GM12874 (cell line): Measurements from ENCODE around the gene ZAP70.

Experiments
- TF ChIP-seq, protein P1 (sequence below): IDR thresholded peaks from 2 replicates; pipeline ENCODE4 v1.5.1; 2011; ENCODE audit warnings: low read depth, mild to moderate bottlenecking, control low read depth, low read length, moderate library complexity; ENCODE audit not compliant: insufficient read depth

The ZAP70 gene

DNA sequence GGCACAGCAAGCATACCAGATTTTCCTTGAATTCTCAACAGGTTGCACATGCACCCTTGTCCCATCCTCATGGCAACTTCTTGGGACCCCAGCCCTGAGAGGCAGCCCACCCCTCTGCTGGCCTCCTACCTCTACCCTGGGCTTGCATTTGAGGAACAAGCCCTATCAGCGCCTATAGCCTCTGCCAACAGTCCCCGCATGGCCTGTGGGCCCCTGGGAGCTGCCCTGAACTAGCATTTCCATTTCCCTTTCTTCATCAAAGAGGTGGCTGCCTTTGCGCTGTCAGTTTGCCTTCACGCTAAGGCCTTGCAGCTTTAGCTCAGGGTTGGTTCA, 5.4 kb upstream of the ZAP70 start:
- TF ChIP-seq, protein P1, sequence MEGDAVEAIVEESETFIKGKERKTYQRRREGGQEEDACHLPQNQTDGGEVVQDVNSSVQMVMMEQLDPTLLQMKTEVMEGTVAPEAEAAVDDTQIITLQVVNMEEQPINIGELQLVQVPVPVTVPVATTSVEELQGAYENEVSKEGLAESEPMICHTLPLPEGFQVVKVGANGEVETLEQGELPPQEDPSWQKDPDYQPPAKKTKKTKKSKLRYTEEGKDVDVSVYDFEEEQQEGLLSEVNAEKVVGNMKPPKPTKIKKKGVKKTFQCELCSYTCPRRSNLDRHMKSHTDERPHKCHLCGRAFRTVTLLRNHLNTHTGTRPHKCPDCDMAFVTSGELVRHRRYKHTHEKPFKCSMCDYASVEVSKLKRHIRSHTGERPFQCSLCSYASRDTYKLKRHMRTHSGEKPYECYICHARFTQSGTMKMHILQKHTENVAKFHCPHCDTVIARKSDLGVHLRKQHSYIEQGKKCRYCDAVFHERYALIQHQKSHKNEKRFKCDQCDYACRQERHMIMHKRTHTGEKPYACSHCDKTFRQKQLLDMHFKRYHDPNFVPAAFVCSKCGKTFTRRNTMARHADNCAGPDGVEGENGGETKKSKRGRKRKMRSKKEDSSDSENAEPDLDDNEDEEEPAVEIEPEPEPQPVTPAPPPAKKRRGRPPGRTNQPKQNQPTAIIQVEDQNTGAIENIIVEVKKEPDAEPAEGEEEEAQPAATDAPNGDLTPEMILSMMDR: no peak

DNA sequence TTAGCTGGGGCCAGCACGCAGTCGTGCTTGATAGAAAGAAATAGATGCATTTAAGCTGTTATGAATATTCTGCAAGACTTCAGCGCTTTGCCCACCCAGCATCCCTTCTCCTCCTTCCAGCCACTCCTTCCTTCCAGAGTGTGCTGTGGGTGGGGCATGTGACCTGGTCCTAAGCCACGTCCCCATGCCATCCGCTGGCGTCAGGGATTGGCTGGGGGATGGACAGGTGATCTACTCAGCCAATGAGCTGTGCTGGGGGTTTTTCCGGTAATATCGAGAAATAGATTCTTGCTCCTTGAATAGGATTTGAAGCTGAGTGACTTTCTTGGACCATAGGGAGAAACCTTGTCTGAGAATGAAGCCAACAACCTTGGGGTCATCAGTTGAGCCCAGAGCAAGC, 4.8 kb upstream of the ZAP70 start:
- TF ChIP-seq, protein P1: no peak

DNA sequence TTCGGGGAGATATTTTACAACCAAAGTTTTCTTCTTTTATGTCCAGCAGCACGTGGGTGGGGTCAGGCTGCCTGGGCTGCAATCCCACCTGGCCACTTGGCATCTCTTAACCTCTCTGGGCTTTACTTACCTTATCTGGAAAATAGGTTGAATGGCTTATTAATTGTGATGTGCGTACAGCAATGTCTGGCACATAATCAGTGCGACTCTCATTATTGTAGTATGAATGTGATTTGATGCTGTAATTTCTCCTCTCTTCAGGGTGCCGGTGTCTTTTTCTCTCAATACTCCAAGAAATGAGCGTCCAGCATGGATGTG, 2.0 kb upstream of the ZAP70 start:
- TF ChIP-seq, protein P1: no peak

DNA sequence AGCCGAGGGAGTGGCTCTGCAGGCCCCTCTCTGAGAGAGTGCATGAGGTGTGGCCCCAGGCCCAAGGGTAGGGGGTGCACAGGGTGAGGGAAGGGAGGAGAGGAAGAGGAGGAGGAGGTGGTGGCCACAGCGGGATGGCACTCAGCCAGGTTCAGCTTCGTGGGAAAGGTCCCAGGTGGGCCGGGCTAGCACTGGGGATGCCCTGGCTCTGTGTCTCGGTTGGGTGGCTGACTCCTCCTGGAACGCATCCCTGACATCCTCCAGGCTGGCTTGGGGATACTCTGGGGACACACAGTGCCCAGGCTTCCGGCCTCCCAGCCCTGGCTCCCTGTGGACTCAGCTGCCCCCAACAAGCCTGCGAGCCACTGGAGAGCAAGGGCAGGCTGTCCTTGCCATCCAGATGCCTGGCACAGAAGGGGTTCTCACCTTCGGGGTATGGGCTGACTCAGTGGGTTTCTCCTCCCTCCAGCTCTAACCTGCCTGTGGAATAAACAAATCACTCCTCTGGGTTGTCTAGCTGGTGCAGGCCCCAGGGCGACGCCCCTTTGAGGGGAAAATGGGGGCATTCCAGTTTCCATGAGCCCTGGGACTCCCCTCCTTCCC, 582 bp upstream of the ZAP70 start:
- TF ChIP-seq, protein P1: no peak

DNA sequence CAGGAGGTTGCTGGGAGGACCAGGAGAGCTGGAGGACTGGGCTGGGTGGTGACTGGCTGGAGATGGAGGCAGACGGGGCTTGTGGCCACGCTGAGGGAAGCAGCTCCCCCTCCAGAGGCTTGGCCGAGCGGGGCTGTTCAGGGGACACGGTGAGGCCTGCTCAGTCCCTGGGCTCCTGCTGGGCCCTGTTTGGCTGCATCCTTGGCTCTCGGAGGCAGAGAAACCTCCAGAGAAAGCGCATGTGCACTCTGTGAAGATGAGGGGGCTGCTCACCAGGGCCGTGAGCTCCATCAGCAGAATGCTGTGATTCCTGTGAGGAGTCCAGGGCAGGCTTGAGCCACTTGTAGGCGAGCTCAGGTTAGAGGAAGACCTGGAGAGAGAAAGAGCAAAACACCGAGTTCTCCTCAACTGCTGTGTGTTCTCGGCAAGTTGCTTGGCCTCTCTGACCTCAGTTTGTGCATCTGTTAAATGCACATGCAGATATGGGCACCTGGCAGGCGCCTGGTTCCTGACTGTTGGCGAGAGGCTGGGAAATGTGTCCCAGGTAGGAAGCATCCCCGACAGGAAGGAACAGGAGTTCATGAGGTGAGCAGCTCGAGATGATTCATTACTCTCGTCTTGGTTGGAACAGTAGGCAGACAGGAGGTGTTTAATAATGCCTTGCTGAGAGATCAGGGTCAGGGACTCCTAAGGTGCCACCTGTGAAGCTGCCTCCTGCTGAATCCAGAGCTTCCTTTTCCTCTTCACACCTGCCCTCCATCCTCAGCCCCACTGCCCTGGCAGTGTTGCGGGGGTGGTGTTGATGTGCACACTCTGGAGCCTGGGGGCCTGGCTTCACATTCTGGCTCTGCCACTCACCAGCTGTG, 941 bp downstream of the ZAP70 start:
- TF ChIP-seq, protein P1: no peak

DNA sequence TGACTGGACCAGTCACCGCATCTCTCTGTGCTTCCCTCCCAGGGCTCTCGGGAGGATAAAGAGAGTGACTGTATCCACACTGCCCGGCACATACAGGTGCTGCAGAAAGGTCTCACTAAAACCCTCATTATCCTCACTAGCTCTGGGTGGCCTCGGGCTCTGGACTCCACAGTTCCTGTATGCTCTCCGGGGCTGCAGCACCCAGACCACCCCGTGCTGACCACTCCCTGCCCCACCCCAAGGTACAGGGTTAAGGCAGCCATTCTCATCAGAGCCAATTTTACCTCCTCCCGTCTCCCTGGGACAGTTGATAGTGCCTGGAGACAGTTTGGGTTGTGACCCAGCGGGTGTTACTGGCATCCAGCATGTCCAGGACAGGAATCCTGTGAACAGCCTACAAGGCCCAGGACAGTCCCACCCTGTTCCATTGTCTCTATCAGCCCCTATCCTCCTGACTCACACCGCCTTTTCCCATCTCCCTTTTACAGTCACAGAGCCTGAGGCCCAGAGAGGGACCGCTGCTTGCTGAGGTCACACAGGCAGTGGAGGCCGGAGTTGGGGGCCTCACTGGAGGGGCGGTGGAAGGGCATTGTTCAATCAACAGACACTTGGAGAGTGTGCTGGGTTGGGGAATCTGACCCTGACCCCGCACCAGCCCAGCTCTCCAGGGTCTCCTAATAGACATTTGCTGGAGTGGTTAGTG, 1.7 kb downstream of the ZAP70 start:
- TF ChIP-seq, protein P1: no peak

DNA sequence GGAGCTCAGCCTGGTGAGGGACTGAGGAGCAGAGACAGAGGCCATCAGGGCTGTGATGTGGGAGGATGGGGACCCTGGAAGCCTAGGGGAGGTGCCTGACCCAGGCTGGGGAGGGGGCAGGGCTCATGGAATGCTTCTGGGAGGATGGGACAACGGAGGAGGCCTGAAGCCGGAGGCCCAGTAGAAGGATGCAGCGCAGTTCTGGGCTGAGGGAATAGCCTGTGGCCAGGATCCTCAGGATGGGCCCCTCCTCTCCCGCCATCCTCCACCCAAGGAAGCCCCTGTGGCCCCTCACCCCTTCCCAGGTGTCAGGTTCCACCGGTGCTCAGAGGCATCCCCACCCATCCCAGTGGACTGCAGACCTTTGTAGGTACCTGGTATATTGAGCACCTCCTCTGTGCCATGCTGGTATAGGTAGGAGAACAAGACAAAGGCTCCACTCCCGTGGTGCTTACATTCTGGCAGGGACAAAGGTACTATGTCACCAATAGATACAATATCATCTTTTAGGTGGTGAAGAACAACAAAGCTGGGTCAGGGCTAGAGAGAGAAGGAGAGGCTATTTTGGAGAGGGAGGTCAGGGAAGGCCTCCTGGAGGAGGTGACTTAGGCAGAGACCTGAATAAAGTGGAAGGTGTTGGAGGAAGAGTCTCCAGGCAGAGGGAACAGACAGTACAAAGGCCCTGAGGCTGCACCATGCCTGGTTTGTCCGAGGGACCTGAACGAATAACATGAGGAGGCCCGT, 2.7 kb downstream of the ZAP70 start:
- TF ChIP-seq, protein P1: no peak
